CD4-positive, alpha-beta T cell treated with Interleukin-15 for 4 hours (primary cell): Measurements from ENCODE around the gene GUCD1.
A peak's percentile ranks its signal among the peaks of the same experiment; 100 is the strongest.

Experiments used
- DNase-seq: peaks from one replicate; pipeline ENCODE4 v3.0.0-alpha.2; 2020; ENCODE audit warnings: low spot score

Gene GUCD1

GRCh38 chr22:24503137-24503842 lies 51.6 kb downstream of the GUCD1 start:
- peak; percentile 59 for DNase-seq

GRCh38 chr22:24502541-24502940 lies 52.4 kb downstream of the GUCD1 start:
- no peak for DNase-seq

- no peak for DNase-seq
Observed at GRCh38 chr22:24502034-24502433, 52.9 kb downstream of the GUCD1 start.

GRCh38 chr22:24501301-24502005 lies 53.5 kb downstream of the GUCD1 start:
- DNase-seq, result no peak

GRCh38 chr22:24500277-24500820 lies 54.6 kb downstream of the GUCD1 start:
- no peak for DNase-seq

GRCh38 chr22:24499706-24500276 lies 55.1 kb downstream of the GUCD1 start:
- DNase-seq, result no peak

- no peak for DNase-seq
Observed at GRCh38 chr22:24498824-24499223, 56.1 kb downstream of the GUCD1 start.

GRCh38 chr22:24497841-24498258 lies 57.1 kb downstream of the GUCD1 start:
- DNase-seq, result no peak

- DNase-seq, result no peak
Observed at GRCh38 chr22:24496661-24497060, 58.3 kb downstream of the GUCD1 start.

- DNase-seq, result no peak
Observed at GRCh38 chr22:24496234-24496633, 58.7 kb downstream of the GUCD1 start.

- DNase-seq, result no peak
Observed at GRCh38 chr22:24495365-24495675, 59.6 kb downstream of the GUCD1 start.

GRCh38 chr22:24494528-24495364 lies 60.2 kb downstream of the GUCD1 start, which contains the start of gene UPB1:
Gene UPB1, plus strand, starts transcription at chr22:24495332. Its CDS starts 72 bp downstream, at chr22:24495404.
- DNase-seq, result no peak

GRCh38 chr22:24494167-24494527 lies 60.8 kb downstream of the GUCD1 start:
- DNase-seq, result no peak

GRCh38 chr22:24492391-24492790 lies 62.5 kb downstream of the GUCD1 start:
- no peak for DNase-seq
